ENCODE data around the gene KCNH4.

DNA sequence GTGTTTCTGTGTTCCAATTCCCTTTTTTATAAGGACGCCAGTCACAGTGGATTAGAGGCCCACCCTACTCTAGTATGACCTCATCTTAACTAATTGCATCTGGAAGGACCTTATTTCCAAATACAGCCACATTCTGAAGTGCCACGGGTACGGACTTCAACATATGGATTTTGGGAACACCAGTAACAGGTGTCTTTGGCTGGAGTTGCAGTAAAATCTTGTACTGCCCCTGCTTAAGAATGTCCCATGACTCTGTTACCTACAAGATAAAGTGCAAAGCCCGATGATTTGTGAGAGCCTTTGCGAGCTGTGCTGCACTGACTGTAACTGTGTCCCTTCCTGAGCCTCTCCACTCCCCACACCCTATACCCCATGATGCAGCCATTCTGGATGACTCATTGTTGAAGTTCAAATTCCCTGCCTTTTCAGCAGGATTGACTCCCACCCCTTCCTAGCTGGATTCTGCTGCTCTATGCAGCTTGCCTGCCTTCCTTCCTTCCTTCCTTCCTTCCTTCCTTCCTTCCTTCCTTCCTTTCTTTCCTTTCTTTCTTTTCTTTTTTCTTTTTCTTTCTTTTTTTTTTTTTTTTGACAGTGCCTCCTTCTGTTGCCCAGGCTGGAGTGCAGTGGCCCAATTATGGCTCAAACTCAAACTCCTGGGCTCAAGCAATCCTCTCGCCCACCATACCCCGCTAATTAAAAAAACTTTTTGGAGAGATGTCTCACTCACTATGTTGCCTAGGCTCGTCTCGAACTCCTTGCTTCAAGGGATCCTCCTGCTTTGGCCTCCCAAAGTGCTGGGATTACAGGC lies 2.2 kb upstream of the KCNH4 start:
- TF ChIP-seq, protein P1, sequence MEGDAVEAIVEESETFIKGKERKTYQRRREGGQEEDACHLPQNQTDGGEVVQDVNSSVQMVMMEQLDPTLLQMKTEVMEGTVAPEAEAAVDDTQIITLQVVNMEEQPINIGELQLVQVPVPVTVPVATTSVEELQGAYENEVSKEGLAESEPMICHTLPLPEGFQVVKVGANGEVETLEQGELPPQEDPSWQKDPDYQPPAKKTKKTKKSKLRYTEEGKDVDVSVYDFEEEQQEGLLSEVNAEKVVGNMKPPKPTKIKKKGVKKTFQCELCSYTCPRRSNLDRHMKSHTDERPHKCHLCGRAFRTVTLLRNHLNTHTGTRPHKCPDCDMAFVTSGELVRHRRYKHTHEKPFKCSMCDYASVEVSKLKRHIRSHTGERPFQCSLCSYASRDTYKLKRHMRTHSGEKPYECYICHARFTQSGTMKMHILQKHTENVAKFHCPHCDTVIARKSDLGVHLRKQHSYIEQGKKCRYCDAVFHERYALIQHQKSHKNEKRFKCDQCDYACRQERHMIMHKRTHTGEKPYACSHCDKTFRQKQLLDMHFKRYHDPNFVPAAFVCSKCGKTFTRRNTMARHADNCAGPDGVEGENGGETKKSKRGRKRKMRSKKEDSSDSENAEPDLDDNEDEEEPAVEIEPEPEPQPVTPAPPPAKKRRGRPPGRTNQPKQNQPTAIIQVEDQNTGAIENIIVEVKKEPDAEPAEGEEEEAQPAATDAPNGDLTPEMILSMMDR (IDR thresholded peaks at IDR 0.05), result no peak
- no peak for TF ChIP-seq POLR2A (IDR thresholded peaks at IDR 0.05)
